Measurements from ENCODE around the gene FOXC1. TPM values are rescaled to one million over a fixed set of nuclear protein-coding genes. Genes with fewer than 3 reads are reported as not detected.
A peak's percentile ranks its signal among the peaks of the same experiment; 100 is the strongest.

FOXC1 gene
- total RNA-seq, 4 donors from 2014 or later, result 7.1 to 39.2 (median 27.5) TPM

DNA sequence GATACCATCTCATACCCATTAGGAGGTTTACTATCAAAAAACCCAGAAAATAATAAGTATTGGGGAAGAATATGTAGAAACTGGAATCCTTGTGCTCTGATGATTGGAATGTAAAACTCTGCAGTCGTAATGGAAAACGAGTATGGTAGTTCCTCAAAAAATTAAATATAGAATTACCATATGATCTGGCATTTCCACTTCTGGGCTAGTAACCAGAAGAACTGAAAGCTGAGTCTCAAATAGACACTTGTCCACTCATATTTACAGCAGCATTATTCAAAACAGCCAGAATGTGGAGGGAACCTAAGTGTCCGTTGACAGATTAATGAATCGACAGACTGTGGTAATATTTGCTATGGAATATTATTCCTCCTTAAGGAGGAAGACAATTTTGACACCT, 44.3 kb downstream of the FOXC1 start:
- no peak for DNase-seq (ENCODE audit: low spot score in 2 of 2)
- intact Hi-C loops (cut with DNase I; ENCODE audit: low total_unique reads), result no loop called here
- TF ChIP-seq, protein P1, sequence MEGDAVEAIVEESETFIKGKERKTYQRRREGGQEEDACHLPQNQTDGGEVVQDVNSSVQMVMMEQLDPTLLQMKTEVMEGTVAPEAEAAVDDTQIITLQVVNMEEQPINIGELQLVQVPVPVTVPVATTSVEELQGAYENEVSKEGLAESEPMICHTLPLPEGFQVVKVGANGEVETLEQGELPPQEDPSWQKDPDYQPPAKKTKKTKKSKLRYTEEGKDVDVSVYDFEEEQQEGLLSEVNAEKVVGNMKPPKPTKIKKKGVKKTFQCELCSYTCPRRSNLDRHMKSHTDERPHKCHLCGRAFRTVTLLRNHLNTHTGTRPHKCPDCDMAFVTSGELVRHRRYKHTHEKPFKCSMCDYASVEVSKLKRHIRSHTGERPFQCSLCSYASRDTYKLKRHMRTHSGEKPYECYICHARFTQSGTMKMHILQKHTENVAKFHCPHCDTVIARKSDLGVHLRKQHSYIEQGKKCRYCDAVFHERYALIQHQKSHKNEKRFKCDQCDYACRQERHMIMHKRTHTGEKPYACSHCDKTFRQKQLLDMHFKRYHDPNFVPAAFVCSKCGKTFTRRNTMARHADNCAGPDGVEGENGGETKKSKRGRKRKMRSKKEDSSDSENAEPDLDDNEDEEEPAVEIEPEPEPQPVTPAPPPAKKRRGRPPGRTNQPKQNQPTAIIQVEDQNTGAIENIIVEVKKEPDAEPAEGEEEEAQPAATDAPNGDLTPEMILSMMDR (IDR thresholded peaks at IDR 0.05), result no peak
- no peak for TF ChIP-seq POLR2A (IDR thresholded peaks at IDR 0.05)
- no peak overlapping the region for H3K4me3 ChIP-seq (ENCODE audit: low read depth, poor library complexity, severe bottlenecking)
- WGBS, 2 donors, result 77 to 87% methylated on average over 4 of the region's 4 CpGs

DNA sequence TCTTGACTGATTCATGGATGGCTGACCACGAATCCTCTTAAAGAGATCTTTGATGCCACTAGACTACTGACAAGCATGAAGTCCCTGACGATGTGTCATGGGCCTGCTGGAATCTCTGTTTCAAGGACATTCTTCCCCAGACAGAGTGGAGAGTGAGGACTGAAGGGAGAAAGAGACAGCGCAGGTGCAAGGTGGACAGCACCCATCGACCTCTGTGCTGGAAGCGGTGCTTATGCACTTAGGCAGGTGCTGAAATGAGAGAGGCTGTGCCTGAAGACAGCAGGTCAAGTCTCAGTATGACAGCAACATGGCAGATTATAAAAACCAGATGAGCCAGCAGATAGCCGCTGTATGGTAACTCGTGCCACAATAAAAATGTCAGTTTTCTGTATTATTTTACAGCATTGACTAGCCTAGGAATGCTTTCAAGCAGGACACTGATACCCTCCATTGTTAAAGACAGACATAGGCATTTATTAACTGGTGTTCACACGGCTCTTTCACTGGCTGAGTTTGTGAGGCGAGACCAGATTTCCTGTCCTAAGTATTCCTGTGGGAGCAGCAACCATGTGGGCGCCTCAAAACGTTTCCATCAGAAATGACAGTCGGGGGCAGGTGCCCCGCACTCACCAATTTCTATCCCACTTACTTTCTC, 47.5 kb downstream of the FOXC1 start:
- intact Hi-C loops (cut with DNase I; ENCODE audit: low total_unique reads), result no loop called here
- peak in 1 of 2 donors; percentile 61 for DNase-seq (ENCODE audit: low spot score in 2 of 2)
- TF ChIP-seq, protein P1 (IDR thresholded peaks at IDR 0.05), result no peak
- no peak for TF ChIP-seq POLR2A (IDR thresholded peaks at IDR 0.05)
- 85 to 89% methylated on average over 13 of the region's 13 CpGs for WGBS, 2 donors
- H3K4me3 ChIP-seq (ENCODE audit: low read depth, poor library complexity, severe bottlenecking), result no peak overlapping the region

DNA sequence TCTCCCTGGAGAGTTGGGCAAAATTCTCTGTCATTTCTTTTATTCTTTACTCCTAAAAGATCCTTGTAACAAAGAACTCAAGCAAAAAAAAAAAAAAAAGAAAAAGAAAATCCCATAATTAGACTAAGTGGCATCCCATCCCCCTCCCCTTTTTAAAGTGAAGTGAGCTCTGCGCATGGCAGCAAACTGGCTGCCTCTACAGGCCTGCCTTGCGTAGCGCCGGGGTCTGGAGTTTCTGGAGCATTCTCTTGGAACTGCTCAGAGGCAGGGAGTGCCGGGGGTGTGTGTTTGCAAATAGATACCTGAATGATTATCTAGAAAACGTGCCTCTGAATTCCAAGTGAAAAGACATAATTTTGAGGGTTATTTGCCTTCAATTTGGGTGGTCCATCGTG, 48.1 kb downstream of the FOXC1 start:
- TF ChIP-seq, protein P1 (IDR thresholded peaks at IDR 0.05), result no peak
- no peak for TF ChIP-seq POLR2A (IDR thresholded peaks at IDR 0.05)
- DNase-seq (ENCODE audit: low spot score in 2 of 2), result no peak
- no peak overlapping the region for H3K4me3 ChIP-seq (ENCODE audit: low read depth, poor library complexity, severe bottlenecking)
- WGBS, 2 donors, result 88 to 89% methylated on average over 7 of the region's 7 CpGs
- intact Hi-C loops (cut with DNase I; ENCODE audit: low total_unique reads), result no loop called here

DNA sequence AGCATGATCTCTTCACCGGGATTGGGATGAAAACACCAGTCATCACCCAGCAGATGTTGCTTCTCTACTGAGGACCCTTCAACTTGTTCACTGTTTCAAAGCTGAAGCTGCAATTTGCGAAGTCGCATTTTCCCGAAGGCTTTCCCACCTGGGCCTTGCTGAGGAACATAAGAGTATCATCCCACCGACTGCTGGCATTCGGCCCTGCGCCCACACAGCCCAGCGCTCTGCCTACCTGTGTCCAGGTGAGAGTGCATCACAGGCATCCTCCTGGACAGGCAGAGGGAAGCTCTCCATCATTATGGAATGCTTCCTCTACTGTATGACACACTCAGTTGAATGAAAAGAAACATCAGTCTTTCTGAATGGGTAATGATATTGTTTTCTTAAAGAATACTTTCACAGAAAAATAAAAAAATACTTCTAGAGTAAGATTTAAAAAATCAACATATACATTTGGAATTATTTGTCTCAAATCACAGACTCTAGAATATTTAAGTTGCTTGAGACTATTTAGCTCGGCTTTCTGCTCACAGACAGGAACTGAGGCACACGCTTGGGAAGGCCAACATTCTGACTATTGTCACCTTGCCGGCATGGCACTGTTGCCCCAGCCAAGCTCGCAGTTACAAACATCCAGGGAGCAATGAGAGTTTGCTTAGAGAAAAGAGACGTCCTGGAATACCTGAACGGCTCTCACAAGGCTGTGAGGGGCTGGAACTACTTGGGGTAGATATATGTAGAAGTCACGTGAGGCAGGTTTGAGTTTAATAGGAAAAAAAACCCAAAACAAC, 48.7 kb downstream of the FOXC1 start:
- TF ChIP-seq POLR2A (IDR thresholded peaks at IDR 0.05), result no peak
- TF ChIP-seq, protein P1 (IDR thresholded peaks at IDR 0.05), result no peak
- 94 to 96% methylated on average over 15 of the region's 15 CpGs for WGBS, 2 donors
- intact Hi-C loops (cut with DNase I; ENCODE audit: low total_unique reads), result no loop called here
- no peak overlapping the region for H3K4me3 ChIP-seq (ENCODE audit: low read depth, poor library complexity, severe bottlenecking)
- DNase-seq (ENCODE audit: low spot score in 2 of 2), result peak in 1 of 2 donors; percentile 67

DNA sequence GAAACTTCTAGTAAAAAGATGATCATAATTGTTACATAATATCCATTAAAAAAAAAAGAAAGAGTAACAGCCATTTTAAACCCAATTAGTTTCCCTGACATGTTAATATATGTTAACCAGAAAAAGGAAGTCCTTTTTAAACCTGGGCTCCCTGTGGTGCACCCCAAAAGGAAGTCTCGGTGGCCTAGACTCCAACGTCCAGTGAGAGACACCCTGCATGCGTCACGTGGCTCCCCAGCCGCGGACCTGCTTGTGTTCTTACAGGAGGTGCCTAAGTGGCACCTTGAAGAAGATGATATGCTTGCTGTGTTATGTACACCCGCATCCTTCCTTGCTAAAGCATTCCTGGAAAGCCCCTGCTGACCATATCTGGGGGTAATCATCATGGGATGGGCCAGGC, 50.1 kb downstream of the FOXC1 start:
- peak in 1 of 2 donors; percentile 63 for DNase-seq (ENCODE audit: low spot score in 2 of 2)
- no peak overlapping the region for H3K4me3 ChIP-seq (ENCODE audit: low read depth, poor library complexity, severe bottlenecking)
- 87 to 90% methylated on average over 7 of the region's 7 CpGs for WGBS, 2 donors
- TF ChIP-seq, protein P1 (IDR thresholded peaks at IDR 0.05), result no peak
- no peak for TF ChIP-seq POLR2A (IDR thresholded peaks at IDR 0.05)
- intact Hi-C loops (cut with DNase I; ENCODE audit: low total_unique reads), result no loop called here
